Mesendoderm (in vitro differentiated cells): ENCODE results near the gene CAPN15.
"Not testable (repeated sequence)": the region's sequence is repeated elsewhere in the genome, so short reads cannot be mapped to it uniquely, and the experiment has no call there.

Experiments
- DNase-seq: peaks from one replicate; pipeline ENCODE4 v3.0.0; 2013
- H2AK5ac ChIP-seq: 2 replicates; pipeline ENCODE4 v1.6.1; 2013; ENCODE audit warnings: low read length, inconsistent platforms
- H2BK120ac ChIP-seq: 2 replicates; pipeline ENCODE4 v1.6.1; 2013; ENCODE audit warnings: low read depth, mild to moderate bottlenecking, low read length, moderate library complexity, mixed read lengths
- H2BK15ac ChIP-seq: replicated peaks from 2 replicates; pipeline ENCODE4 v1.6.1; 2013; ENCODE audit warnings: low read depth, mild to moderate bottlenecking, moderate library complexity
- H2BK5ac ChIP-seq: 2 replicates; pipeline ENCODE4 v1.6.1; 2013; ENCODE audit warnings: low read length, inconsistent platforms
- H3K18ac ChIP-seq: 2 replicates; pipeline ENCODE4 v1.6.1; 2013; ENCODE audit warnings: mild to moderate bottlenecking, low read length, mixed read lengths
- H3K23ac ChIP-seq: one replicate; pipeline ENCODE4 v1.6.1; 2013; ENCODE audit warnings: low read length
- H3K27ac ChIP-seq: 2 replicates; pipeline ENCODE4 v1.5.1; 2013; ENCODE audit warnings: low read depth, mild to moderate bottlenecking, inconsistent platforms, low read length, moderate library complexity
- H3K27me3 ChIP-seq: 2 replicates; pipeline ENCODE4 v1.6.1; 2013; ENCODE audit warnings: low read length, control low read depth, mild to moderate bottlenecking, inconsistent platforms; ENCODE audit not compliant: insufficient read depth, poor library complexity
- H3K36me3 ChIP-seq: 2 replicates; pipeline ENCODE4 v1.6.1; 2013; ENCODE audit warnings: low read length, inconsistent platforms; ENCODE audit not compliant: control insufficient read depth, insufficient read depth
- H3K4ac ChIP-seq: one replicate; pipeline ENCODE4 v1.6.1; 2013; ENCODE audit warnings: low read depth, mild to moderate bottlenecking, low read length, moderate library complexity
- H3K4me1 ChIP-seq: 2 replicates; pipeline ENCODE4 v1.6.1; 2013; ENCODE audit warnings: low read depth, low read length, inconsistent platforms; ENCODE audit not compliant: control insufficient read depth
- H3K4me2 ChIP-seq: 2 replicates; pipeline ENCODE4 v1.6.1; 2013; ENCODE audit warnings: low read length
- H3K4me3 ChIP-seq: 2 replicates; pipeline ENCODE4 v1.5.1; 2013; ENCODE audit warnings: mild to moderate bottlenecking, low read length
- H3K56ac ChIP-seq: one replicate; pipeline ENCODE4 v1.6.1; 2013; ENCODE audit warnings: low read length
- H3K79me1 ChIP-seq: 2 replicates; pipeline ENCODE4 v1.6.1; 2013; ENCODE audit warnings: low read length, inconsistent platforms
- H3K79me2 ChIP-seq: 2 replicates; pipeline ENCODE4 v1.6.1; 2013; ENCODE audit warnings: mild to moderate bottlenecking, low read length; ENCODE audit not compliant: control insufficient read depth, insufficient read depth
- H3K9ac ChIP-seq: 2 replicates; pipeline ENCODE4 v1.6.1; 2013; ENCODE audit warnings: low read length, inconsistent platforms
- H4K5ac ChIP-seq: one replicate; pipeline ENCODE4 v1.6.1; 2013; ENCODE audit warnings: low read length
- H4K8ac ChIP-seq: one replicate; pipeline ENCODE4 v1.6.1; 2013; ENCODE audit warnings: low read depth, mild to moderate bottlenecking, control low read depth, low read length, moderate library complexity
- WGBS: extraction: QIAGEN DNeasy Blood & Tissue Kit; methylation state at CpG from one replicate; pipeline ENCODE4 v1.1.7; 2013; ENCODE audit warnings: low lambda C conversion rate, missing lambda C conversion rate; ENCODE audit not compliant: insufficient coverage; ENCODE audit errors: extremely low coverage; 5-methylcytosine and 5-hydroxymethylcytosine counted together

The CAPN15 gene

DNA sequence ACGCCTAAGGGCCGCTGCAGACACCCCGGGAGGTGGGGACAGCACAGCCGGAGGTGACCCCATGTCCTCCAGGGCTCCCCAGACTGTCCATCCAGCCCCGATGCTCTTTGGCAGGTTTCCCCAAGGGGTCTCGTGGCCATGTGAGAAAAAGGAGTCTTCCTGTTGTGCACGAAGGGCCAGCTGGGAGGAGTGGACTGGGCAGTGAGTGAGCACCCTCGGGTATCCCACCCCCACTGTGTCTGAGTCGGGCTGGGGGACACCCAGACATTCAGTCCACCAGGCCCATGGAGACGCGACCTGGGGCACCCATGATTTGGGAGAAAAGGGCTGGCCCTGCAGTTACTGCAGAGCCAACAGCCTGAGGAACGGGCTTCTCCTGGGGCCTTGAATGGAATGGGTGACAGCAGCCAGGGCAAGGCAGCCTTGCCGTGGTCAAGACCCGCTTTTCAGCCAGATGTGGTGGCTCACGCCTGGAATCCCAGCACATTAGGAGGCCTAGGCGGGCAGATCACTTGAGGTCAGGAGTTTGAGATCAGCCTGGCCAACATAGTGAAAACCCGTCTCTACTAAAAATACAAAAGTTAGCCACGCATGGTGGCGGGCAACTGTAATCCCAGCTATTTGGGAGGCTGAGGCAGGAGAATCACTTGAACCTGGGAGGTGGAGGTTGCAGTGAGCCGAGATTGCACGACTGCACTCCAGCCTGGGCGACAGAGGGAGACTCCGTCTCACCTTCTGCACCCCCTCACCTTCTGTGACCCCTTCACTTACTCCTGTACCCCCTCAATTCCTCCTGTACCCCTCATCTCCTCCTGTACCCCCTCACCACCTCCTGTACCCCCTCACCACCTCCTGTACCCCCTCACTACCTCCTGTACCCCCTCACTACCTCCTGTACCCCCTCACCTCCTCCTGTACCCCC is 24.1 kb upstream of the CAPN15 start:
- H3K4ac ChIP-seq = no peak overlapping the region

DNA sequence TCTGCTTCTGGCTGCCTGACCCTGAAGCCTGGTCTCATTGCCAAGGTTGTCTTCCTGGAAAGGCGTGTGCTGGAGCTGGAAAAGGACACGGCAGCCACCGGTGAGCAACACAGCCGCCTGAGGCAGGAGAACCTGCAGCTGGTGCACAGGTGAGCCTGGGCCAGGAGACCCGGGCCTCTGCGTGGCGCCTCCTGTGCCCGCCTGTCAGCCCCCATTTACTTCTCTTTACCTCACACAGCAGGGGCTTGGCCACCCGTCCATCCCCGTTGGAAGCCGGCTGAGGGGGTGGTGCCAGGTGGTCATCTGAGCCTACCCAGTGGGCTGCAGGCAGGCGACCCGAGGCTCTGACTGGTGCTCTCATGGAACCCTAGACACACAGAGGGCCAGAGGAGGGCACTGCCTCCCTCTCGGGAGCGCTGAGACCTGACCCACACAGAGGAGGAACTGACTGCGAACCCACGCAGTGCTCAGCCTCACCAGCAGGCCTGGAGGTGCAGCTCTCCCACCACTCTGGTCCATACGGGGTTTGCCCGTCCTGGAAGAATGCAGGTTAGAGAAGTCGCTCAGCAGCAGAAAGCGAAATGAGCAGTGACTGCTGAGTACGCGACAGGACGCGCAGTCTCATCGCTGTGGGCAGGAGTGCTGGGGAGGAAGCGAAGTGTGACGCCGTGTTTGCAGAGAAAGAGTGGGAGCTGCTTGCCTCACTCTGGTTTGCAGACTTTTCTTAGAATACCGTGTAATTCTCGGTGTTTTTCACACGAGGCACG is 21.9 kb upstream of the CAPN15 start:
- DNase-seq = no peak
- Histone ChIP-seq H3K27ac (no peak overlapping the region), H3K36me3 (no peaks in the 10 kb centered on the region), H3K4me1 (no peaks in the 10 kb centered on the region), H3K4me2 (no peak overlapping the region), H3K79me1 (no peaks in the 10 kb centered on the region), H2AK5ac (no peak overlapping the region), H3K4me3 (no peak overlapping the region), H2BK15ac (no peak overlapping the region), H3K79me2 (no peaks in the 10 kb centered on the region), H3K4ac (no peak overlapping the region), H2BK120ac (no peak overlapping the region), H4K5ac (no peak overlapping the region), H2BK5ac (no peak overlapping the region), H3K23ac (no peak overlapping the region), H3K9ac (no peak overlapping the region), H3K56ac (no peak overlapping the region), H3K18ac (no peak overlapping the region), H4K8ac (no peak overlapping the region), H3K27me3 (no peaks in the 10 kb centered on the region)
- no CpG with 5 or more reads among the region's 33 CpGs for WGBS

More for the DNA sequence above, 24.1 kb upstream of the CAPN15 start:
- H3K79me2 ChIP-seq = no peaks in the 10 kb centered on the region
- H3K36me3 ChIP-seq = no peaks in the 10 kb centered on the region
- H3K4me2 ChIP-seq = no peak overlapping the region
- H3K27me3 ChIP-seq = no peaks in the 10 kb centered on the region
- H2BK120ac ChIP-seq = no peak overlapping the region
- H3K4me3 ChIP-seq = no peak overlapping the region
- no peaks in the 10 kb centered on the region for H3K4me1 ChIP-seq
- no peak overlapping the region for H3K18ac ChIP-seq
- no peak overlapping the region for H2BK5ac ChIP-seq
- DNase-seq = no peak
- H3K56ac ChIP-seq = no peak overlapping the region
- H3K27ac ChIP-seq = no peak overlapping the region
- no peak overlapping the region for H3K9ac ChIP-seq
- no peak overlapping the region for H2AK5ac ChIP-seq
- no peak overlapping the region for H3K23ac ChIP-seq
- no CpG with 5 or more reads among the region's 23 CpGs for WGBS
- no peaks in the 10 kb centered on the region for H3K79me1 ChIP-seq
- H4K8ac ChIP-seq = no peak overlapping the region
- no peak overlapping the region for H4K5ac ChIP-seq
- no peak overlapping the region for H2BK15ac ChIP-seq

- Histone ChIP-seq H4K8ac (no peak overlapping the region), H2BK15ac (no peak overlapping the region), H3K4me1 (no peaks in the 10 kb centered on the region), H3K18ac (no peak overlapping the region), H3K79me1 (no peaks in the 10 kb centered on the region), H2BK120ac (no peak overlapping the region), H3K56ac (no peak overlapping the region), H3K9ac (no peak overlapping the region), H3K4ac (no peak overlapping the region), H3K23ac (no peak overlapping the region), H3K27ac (no peak overlapping the region), H3K79me2 (no peaks in the 10 kb centered on the region), H4K5ac (no peak overlapping the region), H2BK5ac (no peak overlapping the region), H2AK5ac (no peak overlapping the region), H3K4me3 (no peak overlapping the region), H3K4me2 (no peak overlapping the region), H3K27me3 (no peaks in the 10 kb centered on the region), H3K36me3 (no peaks in the 10 kb centered on the region)
- DNase-seq = no peak
- WGBS = no CpG with 5 or more reads among the region's 7 CpGs
Observed at GRCh38 chr16:506246-506546, 21.3 kb upstream of the CAPN15 start.

DNA sequence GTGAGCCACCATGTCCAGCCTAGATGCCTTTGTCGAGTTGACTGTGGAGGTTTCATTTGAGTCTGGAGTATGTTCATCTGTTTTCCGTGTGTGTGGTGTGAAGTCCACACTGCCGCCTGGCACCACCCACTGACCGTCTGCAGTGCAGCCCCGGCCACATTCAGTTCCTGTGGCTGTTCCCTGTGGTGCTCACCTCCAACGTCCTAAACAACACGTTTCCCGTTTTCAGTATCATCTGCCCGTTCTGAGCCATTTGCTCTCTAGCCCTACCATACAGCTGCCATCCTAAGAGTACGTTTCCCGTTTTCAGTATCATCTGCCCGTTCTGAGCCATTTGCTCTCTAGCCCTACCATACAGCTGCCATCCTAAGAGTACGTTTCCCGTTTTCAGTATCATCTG is 20.0 kb upstream of the CAPN15 start:
- H3K4me2 ChIP-seq, H3K4ac ChIP-seq, H4K8ac ChIP-seq, H3K79me1 ChIP-seq, H3K27me3 ChIP-seq, H3K36me3 ChIP-seq, DNase-seq, H3K23ac ChIP-seq, H2BK120ac ChIP-seq, H3K56ac ChIP-seq, H3K4me1 ChIP-seq, H4K5ac ChIP-seq, H3K79me2 ChIP-seq, H3K27ac ChIP-seq, H2BK5ac ChIP-seq, H3K18ac ChIP-seq, H3K4me3 ChIP-seq, H2AK5ac ChIP-seq, H3K9ac ChIP-seq, H2BK15ac ChIP-seq: not testable (repeated sequence)
- WGBS = no CpG with 5 or more reads among the region's 14 CpGs

GRCh38 chr16:507996-508395 is 19.5 kb upstream of the CAPN15 start:
- no CpG with 5 or more reads among the region's 6 CpGs for WGBS

More at GRCh38 chr16:507996-508395, 19.5 kb upstream of the CAPN15 start:
- Histone ChIP-seq H3K27ac (no peak overlapping the region), H3K79me2 (no peaks in the 10 kb centered on the region), H4K8ac (no peak overlapping the region), H2AK5ac (no peak overlapping the region), H3K4me2 (no peak overlapping the region), H3K4me1 (no peaks in the 10 kb centered on the region), H3K23ac (no peak overlapping the region), H3K36me3 (no peaks in the 10 kb centered on the region), H2BK5ac (no peak overlapping the region), H3K9ac (no peak overlapping the region), H3K79me1 (no peaks in the 10 kb centered on the region), H3K27me3 (no peaks in the 10 kb centered on the region), H2BK15ac (no peak overlapping the region), H4K5ac (no peak overlapping the region), H3K56ac (no peak overlapping the region), H3K4ac (no peak overlapping the region), H3K4me3 (no peak overlapping the region), H3K18ac (no peak overlapping the region), H2BK120ac (no peak overlapping the region)
- DNase-seq = no peak
